PC-9 (cell line): ENCODE data around the gene GRID2. TPM values are rescaled to one million over a fixed set of nuclear protein-coding genes. Genes with fewer than 3 reads are reported as not detected.

Experiments
- BruUV-seq: library from RNA; stranded (reverse); fragments of 400-500 nt; replicated peaks from 2 replicates; lab custom pipeline; 2021; lab: Mats Ljungman, UMichigan
- CTCF ChIA-PET: fragments of 300-600 bp; sonication (Branson Sonifier 250); formaldehyde crosslinking; loops from one replicate; lab custom pipeline; 2022; ENCODE audit warnings: antibody characterized with exemption; lab: Charles Lee
- POLR2A ChIA-PET: fragments of 300-600 bp; sonication (Branson Sonifier 250); formaldehyde crosslinking; loops from one replicate; lab custom pipeline; 2022; ENCODE audit warnings: antibody characterized with exemption; ENCODE audit not compliant: unreplicated experiment; lab: Charles Lee
- DNase-seq, 2 experiments: peaks; one replicate each; pipeline versions ENCODE4 v3.0.0 to v3.0.0-alpha.2; 2015 to 2022; ENCODE audit warnings: mixed read lengths in 1 of 2
- H2AFZ ChIP-seq: fragments of 200-600 bp; sonication (generic); 2 replicates; pipeline ENCODE4 v1.8.1; 2017; ENCODE audit warnings: antibody characterized with exemption
- H3F3A ChIP-seq: fragments of 200-600 bp; sonication (generic); 2 replicates; pipeline ENCODE4 v1.8.1; 2017; ENCODE audit warnings: antibody characterized with exemption, mild to moderate bottlenecking, low read depth; ENCODE audit not compliant: insufficient read depth
- H3K27ac ChIP-seq: fragments of 200-600 bp; sonication (generic); 2 replicates; pipeline ENCODE4 v1.6.1; 2016; ENCODE audit warnings: mixed run types
- H3K27me3 ChIP-seq: fragments of 200-600 bp; sonication (generic); 2 replicates; pipeline ENCODE4 v1.6.1; 2016; ENCODE audit warnings: low read depth, mixed run types; ENCODE audit not compliant: insufficient read depth
- H3K36me3 ChIP-seq: fragments of 200-600 bp; sonication (generic); 2 replicates; pipeline ENCODE4 v1.6.1; 2016; ENCODE audit warnings: low read depth, mixed run types
- H3K4me1 ChIP-seq: fragments of 200-600 bp; sonication (generic); replicated peaks from 2 replicates; pipeline ENCODE4 v1.6.1; 2016; ENCODE audit warnings: mixed run types; ENCODE audit not compliant: insufficient read depth
- H3K4me2 ChIP-seq: fragments of 200-600 bp; sonication (generic); 2 replicates; pipeline ENCODE4 v1.6.1; 2017; ENCODE audit warnings: mixed run types
- H3K4me3 ChIP-seq: fragments of 200-600 bp; sonication (generic); 2 replicates; pipeline ENCODE4 v1.6.1; 2016; ENCODE audit warnings: mixed run types
- H3K79me2 ChIP-seq: fragments of 200-600 bp; sonication (generic); 2 replicates; pipeline ENCODE4 v1.6.1; 2017; ENCODE audit warnings: low read depth, mixed run types
- H3K9me2 ChIP-seq: fragments of 200-600 bp; sonication (generic); 2 replicates; pipeline ENCODE4 v1.8.1; 2017; ENCODE audit warnings: mild to moderate bottlenecking; ENCODE audit not compliant: insufficient read depth
- H3K9me3 ChIP-seq: fragments of 200-600 bp; sonication (generic); 2 replicates; pipeline ENCODE4 v1.8.1; 2016; ENCODE audit warnings: low read depth; ENCODE audit not compliant: insufficient read depth
- H4K20me1 ChIP-seq: fragments of 200-600 bp; sonication (generic); 2 replicates; pipeline ENCODE4 v1.8.1; 2017; ENCODE audit not compliant: insufficient read depth
- CTCF ChIP-seq: fragments of 200-600 bp; sonication (generic); conservative IDR thresholded peaks from 2 replicates; pipeline ENCODE4 v1.6.1; 2017; ENCODE audit warnings: mixed run types, antibody characterized with exemption, mild to moderate bottlenecking, moderate library complexity
- EZH2 ChIP-seq: fragments of 200-600 bp; sonication (generic); IDR thresholded peaks from 2 replicates; pipeline ENCODE4 v1.8.0; 2017; ENCODE audit warnings: antibody characterized with exemption, low read depth
- intact Hi-C: fragments of 100-400 bp; cut with micrococcal nuclease; formaldehyde crosslinking; loops from one replicate; pipeline ENCODE4 v1.10.0; 2022; ENCODE audit not compliant: unreplicated experiment
- total RNA-seq: library from RNA; stranded (reverse); gene quantifications from 2 replicates; pipeline ENCODE4 v1.2.3, GENCODE V29; 2021

The GRID2 gene
- total RNA-seq, 1 experiment from 2014 or later = not detected

- Histone ChIP-seq H3K36me3 (no peaks in the 10 kb centered on the region), H3K27ac (no peak overlapping the region), H3K27me3 (no peaks in the 10 kb centered on the region), H2AFZ (no peak overlapping the region), H3K4me2 (no peak overlapping the region), H3K9me3 (no peaks in the 10 kb centered on the region), H3K4me3 (no peak overlapping the region), H4K20me1 (no peaks in the 10 kb centered on the region), H3K79me2 (no peaks in the 10 kb centered on the region), H3K9me2 (no peaks in the 10 kb centered on the region), H3K4me1 (no peaks in the 10 kb centered on the region), H3F3A (no peaks in the 10 kb centered on the region)
- no TSS peak for BruUV-seq
- no peak for DNase-seq
- intact Hi-C loops = no loop called here
- TF ChIP-seq CTCF (no peak), EZH2 (no peak)
- ChIA-PET CTCF (no interaction called here), POLR2A (no interaction called here)
Measured at GRCh38 chr4:93657527-93657926, 1353.8 kb downstream of the GRID2 start.

GRCh38 chr4:93658443-93658842, 1354.7 kb downstream of the GRID2 start:
- no peak for TF ChIP-seq EZH2
- no peak for TF ChIP-seq CTCF
- no peaks in the 10 kb centered on the region for H3K36me3 ChIP-seq
- ChIA-PET POLR2A (no interaction called here), CTCF (no interaction called here)
- H3K9me2 ChIP-seq = no peaks in the 10 kb centered on the region
- no peaks in the 10 kb centered on the region for H4K20me1 ChIP-seq
- H3F3A ChIP-seq = no peaks in the 10 kb centered on the region
- H3K4me2 ChIP-seq = no peak overlapping the region
- BruUV-seq = no TSS peak
- DNase-seq = no peak
- H3K27me3 ChIP-seq = no peaks in the 10 kb centered on the region
- no peak overlapping the region for H2AFZ ChIP-seq
- no peak overlapping the region for H3K4me3 ChIP-seq
- no peaks in the 10 kb centered on the region for H3K4me1 ChIP-seq
- no peaks in the 10 kb centered on the region for H3K79me2 ChIP-seq
- H3K27ac ChIP-seq = no peak overlapping the region
- intact Hi-C loops = no loop called here
- H3K9me3 ChIP-seq = no peaks in the 10 kb centered on the region

GRCh38 chr4:93659629-93660028, 1355.9 kb downstream of the GRID2 start:
- Histone ChIP-seq H3K4me1 (no peaks in the 10 kb centered on the region), H3K4me2 (no peak overlapping the region), H3K27me3 (no peaks in the 10 kb centered on the region), H3K9me2 (no peaks in the 10 kb centered on the region), H2AFZ (no peak overlapping the region), H3K79me2 (no peaks in the 10 kb centered on the region), H3F3A (no peaks in the 10 kb centered on the region), H3K4me3 (no peak overlapping the region), H3K9me3 (no peaks in the 10 kb centered on the region), H3K36me3 (no peaks in the 10 kb centered on the region), H4K20me1 (no peaks in the 10 kb centered on the region), H3K27ac (no peak overlapping the region)
- ChIA-PET CTCF (no interaction called here), POLR2A (no interaction called here)
- no TSS peak for BruUV-seq
- no peak for DNase-seq
- intact Hi-C loops = no loop called here
- TF ChIP-seq CTCF (no peak), EZH2 (no peak)
